ENCODE results near the gene ZBTB46. TPM values are rescaled to one million over a fixed set of nuclear protein-coding genes. Genes with fewer than 3 reads are reported as not detected.

Gene ZBTB46
- total RNA-seq, 2 experiments from 2014 or later: 0.10 TPM; not detected in 1

DNA sequence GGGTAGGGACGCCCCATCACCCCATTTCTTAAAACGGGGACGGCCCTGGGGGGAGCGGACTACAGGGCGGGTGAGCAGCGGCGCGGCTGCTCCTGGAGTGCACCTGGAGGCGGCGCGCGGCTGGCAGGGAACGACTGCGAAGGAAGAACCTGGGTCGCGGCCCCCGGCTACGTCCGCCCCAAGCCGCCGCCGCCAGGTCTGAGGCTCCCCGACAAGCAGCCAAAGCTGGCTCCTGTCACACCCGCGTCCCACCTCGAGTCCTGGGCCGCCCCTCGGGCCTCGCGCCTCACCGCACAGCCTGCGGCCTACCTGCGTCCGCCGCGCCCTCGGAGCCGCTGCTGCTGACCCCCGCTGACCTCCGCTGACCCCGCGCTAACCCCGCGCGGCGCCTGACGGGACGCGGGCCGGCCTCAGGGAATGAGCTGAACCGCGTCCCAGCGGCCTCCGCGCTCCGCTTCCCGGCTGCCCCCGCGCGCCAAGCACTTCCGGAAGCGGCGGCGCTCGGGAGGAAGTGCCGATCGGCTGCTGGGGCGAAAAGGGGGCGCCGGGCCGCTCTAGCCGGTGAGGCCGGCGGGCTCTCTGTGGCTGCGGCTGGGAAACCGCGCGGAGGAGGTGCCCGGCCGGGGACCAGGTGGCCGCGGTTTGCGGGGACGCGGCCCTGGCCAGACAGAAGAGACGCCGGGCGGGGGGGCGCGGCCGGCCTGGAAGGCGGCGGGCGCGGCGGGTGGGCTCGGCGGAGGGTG, 123.3 kb downstream of the ZBTB46 start, which contains the start of the genes ARFRP1 and ZGPAT:
Gene ARFRP1, minus strand, starts transcription at position 419 of the 743 bp plus-strand sequence. CDS start 885 bp downstream, outside the sequence.
Gene ZGPAT, plus strand, starts transcription at position 482 of the 743 bp plus-strand sequence. CDS start 542 bp downstream, outside the sequence.
- peak; percentile 90 for DNase-seq
- peak within 1 kb of the TSS; percentile 81 for H3K27ac Mint-ChIP-seq
- ChIA-PET POLR2A (interaction anchor here (0.6 to 2.2 kb wide), 20 partner anchors 9 to 356 kb away, joined by 3 to 19 read pairs (median 4); partner anchors contain the start of genes GMEB2, LIME1, RTEL1 and SLC2A4RG), CTCF (interaction anchor here (0.6 to 4.2 kb wide), 28 partner anchors 8 to 350 kb away, joined by 3 to 70 read pairs (median 4); partner anchors contain the start of genes GMEB2, LIME1, RTEL1 and SAMD10)
- peak within 1 kb of the TSS; percentile 90 for H3K4me3 Mint-ChIP-seq
- H3K27me3 Mint-ChIP-seq (ENCODE audit: low read depth): no peaks in the 10 kb centered on the region
- H3K9me3 Mint-ChIP-seq (ENCODE audit: insufficient read depth): no peaks in the 10 kb centered on the region
- H3K4me1 Mint-ChIP-seq (ENCODE audit: low read depth): peaks cover 44% of the 10 kb centered on the region
- peaks cover 65% of the 10 kb centered on the region for H3K36me3 Mint-ChIP-seq (ENCODE audit: low read depth)
- ATAC-seq: peak; percentile 81

DNA sequence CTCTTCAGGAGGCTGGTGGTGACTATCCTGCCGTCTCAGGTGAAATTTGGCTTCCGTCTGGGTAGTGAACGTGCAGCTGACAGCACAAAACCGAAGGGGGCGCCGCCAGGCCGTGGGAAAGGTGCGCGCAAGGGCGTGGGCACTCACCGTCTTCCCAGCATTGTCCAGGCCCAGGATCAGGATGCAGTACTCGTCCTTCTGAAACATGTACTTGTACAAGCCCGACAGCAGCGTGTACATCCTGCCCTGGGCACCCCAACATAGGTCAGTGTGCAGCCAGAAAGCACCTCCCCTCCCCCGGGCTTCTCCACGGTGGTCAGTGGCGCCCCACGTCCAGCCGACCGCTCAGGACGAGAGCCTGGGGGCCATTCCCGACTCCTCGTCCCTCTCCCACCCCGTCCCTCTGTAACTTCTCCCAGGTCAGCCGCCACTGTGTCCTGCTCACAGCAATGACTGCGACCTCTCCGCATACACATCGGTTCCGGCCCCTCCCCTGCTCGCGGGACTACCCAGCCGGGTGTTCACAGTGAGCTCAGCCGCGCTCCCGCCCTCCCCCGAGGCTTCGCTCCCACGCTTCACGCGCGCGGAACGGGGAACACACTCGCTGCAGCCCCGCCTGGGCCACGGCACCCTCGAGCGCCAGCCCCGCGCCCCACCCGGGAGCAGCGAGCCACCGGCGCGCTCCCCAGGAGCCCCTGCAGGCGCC, 124.1 kb downstream of the ZBTB46 start:
- peaks cover 38% of the 10 kb centered on the region for H3K4me1 Mint-ChIP-seq (ENCODE audit: low read depth)
- peak overlapping the region; percentile 81 for H3K27ac Mint-ChIP-seq
- no peaks in the 10 kb centered on the region for H3K9me3 Mint-ChIP-seq (ENCODE audit: insufficient read depth)
- ChIA-PET CTCF (interaction anchor here (0.6 to 4.2 kb wide), 25 partner anchors 8 to 351 kb away, joined by 3 to 70 read pairs (median 5); partner anchors contain the start of genes LIME1, RTEL1, SAMD10 and SLC2A4RG), POLR2A (interaction anchor here (0.6 to 2.2 kb wide), 12 partner anchors 9 to 262 kb away, joined by 3 to 19 read pairs (median 4); partner anchors contain the start of genes LIME1, RTEL1, SLC2A4RG and TPD52L2)
- no peaks in the 10 kb centered on the region for H3K27me3 Mint-ChIP-seq (ENCODE audit: low read depth)
- peaks cover 58% of the 10 kb centered on the region for H3K36me3 Mint-ChIP-seq (ENCODE audit: low read depth)
- DNase-seq: peak; percentile 76
- peak; percentile 62 for ATAC-seq
- peak overlapping the region; percentile 90 for H3K4me3 Mint-ChIP-seq

DNA sequence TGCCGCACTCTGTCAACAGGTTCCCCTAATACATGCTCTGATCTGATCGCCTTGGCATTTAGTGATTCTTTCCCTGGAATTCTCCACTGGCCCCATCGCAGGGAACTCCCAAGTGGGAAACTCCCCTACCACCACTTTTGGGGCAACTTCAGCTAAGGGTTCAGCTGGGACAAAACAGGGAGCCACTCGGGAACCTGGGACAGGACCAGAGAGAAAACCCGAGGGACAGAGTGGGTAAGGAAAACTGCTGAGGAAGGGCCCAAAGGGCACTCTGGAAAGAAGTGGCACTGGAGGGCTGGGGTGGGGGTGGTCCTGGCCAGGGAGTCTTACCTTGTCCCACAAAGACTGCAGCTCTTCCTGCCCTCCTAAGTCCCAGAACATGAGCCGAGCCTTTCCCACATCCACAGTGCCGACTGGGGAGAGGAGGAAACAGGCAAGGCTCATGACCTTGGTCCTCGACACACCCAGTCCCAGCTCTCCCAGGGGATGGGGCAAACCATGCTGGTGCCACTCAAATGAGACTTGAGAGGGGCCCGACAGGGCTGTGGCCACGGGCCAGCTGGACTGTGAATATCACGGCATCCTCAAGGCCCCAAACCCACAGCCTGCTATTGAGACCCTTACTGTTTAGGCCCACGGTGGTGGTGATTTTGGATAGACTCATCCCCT, 124.9 kb downstream of the ZBTB46 start:
- ATAC-seq: no peak
- POLR2A ChIA-PET: interaction anchor here (1.3 kb wide), 1 partner anchor 159 kb away, joined by 4 read pairs; the partner anchor contains the start of gene TPD52L2
- peaks cover 36% of the 10 kb centered on the region for H3K4me1 Mint-ChIP-seq (ENCODE audit: low read depth)

DNA sequence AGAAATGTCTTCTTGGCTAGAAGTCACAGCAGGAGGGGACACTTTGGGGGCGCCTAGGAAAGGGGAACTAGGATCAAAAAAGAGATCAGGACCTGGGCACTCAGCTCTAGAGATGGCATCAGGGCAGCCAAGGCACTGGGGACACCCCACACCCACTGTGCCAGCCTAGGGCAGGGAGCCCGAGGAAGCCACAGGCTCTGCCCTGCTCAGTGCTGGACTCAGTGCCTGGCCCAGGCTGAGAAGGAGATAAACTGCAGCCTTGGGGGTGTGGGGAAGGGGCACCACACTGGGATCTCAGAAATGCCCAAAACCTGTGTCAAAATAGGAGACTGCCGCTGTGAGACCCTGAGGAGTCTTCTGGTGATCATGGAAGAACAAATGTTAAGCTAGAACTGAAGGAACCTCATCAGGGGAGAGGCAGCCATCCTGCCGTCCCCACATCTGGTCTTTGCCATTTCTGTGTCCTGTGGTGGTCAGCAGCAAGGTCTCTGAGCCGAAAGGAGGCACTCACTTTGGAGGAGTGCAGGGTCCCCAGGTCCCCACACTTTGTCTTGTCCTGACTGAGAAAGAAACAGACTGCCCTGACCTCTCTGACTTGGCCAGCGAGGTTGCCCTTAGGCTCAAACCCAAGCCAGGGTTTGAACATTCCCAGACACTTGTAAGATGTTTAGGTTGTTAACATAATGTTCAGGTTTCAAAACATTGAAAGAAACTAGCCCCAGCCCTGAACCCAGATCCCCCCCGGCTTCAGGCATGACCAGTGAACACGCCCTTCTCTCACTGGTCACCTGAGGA, 125.6 kb downstream of the ZBTB46 start:
- H3K9me3 Mint-ChIP-seq (ENCODE audit: insufficient read depth): no peaks in the 10 kb centered on the region
- no peak for DNase-seq
- no peak overlapping the region for H3K27ac Mint-ChIP-seq
- POLR2A ChIA-PET: no interaction called here
- no peak for ATAC-seq
- H3K36me3 Mint-ChIP-seq (ENCODE audit: low read depth): peaks cover 42% of the 10 kb centered on the region
- H3K27me3 Mint-ChIP-seq (ENCODE audit: low read depth): no peaks in the 10 kb centered on the region
- H3K4me1 Mint-ChIP-seq (ENCODE audit: low read depth): peaks cover 29% of the 10 kb centered on the region
- peak overlapping the region; percentile 90 for H3K4me3 Mint-ChIP-seq
- CTCF ChIA-PET: interaction anchor here (1.4 to 4.2 kb wide), 4 partner anchors 32 to 159 kb away, joined by 5 to 70 read pairs (median 30); partner anchors contain the start of genes LIME1, SLC2A4RG and TPD52L2

More for the DNA sequence above, 124.9 kb downstream of the ZBTB46 start:
- DNase-seq: no peak
- peaks cover 49% of the 10 kb centered on the region for H3K36me3 Mint-ChIP-seq (ENCODE audit: low read depth)
- H3K4me3 Mint-ChIP-seq: peak overlapping the region; percentile 90
- CTCF ChIA-PET: interaction anchor here (0.6 to 4.2 kb wide), 5 partner anchors 27 to 158 kb away, joined by 3 to 70 read pairs (median 15); partner anchors contain the start of genes LIME1, SLC2A4RG and TPD52L2
- no peaks in the 10 kb centered on the region for H3K9me3 Mint-ChIP-seq (ENCODE audit: insufficient read depth)
- no peaks in the 10 kb centered on the region for H3K27me3 Mint-ChIP-seq (ENCODE audit: low read depth)
- H3K27ac Mint-ChIP-seq: peak overlapping the region; percentile 81

DNA sequence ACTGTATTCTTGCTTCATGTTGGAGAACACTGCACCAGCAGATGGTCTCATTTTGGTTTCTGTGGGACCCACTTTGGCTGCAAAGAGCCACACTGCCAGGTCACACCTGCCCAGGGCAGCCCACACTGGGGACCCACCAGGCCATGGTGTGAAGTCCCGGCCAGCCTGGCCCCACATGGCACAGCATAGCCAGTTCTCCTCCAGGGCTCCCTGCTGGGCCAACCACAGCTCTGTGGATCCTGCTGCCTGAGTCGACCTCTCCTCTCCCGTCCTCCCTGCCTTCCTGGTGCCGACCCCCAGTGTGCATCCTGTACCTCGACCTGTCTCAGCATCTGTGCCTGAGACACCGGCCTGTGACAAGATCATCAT, 126.3 kb downstream of the ZBTB46 start:
- no peak overlapping the region for H3K27ac Mint-ChIP-seq
- H3K4me1 Mint-ChIP-seq (ENCODE audit: low read depth): peaks cover 25% of the 10 kb centered on the region
- CTCF ChIA-PET: interaction anchor here (1.3 kb wide), 1 partner anchor 82 kb away, joined by 3 read pairs; no protein-coding TSS in a partner anchor
- POLR2A ChIA-PET: interaction anchor here (1.3 kb wide), 1 partner anchor 9 kb away, joined by 3 read pairs; no protein-coding TSS in a partner anchor
- ATAC-seq (no peak), DNase-seq (no peak)
- H3K9me3 Mint-ChIP-seq (ENCODE audit: insufficient read depth): no peaks in the 10 kb centered on the region
- H3K36me3 Mint-ChIP-seq (ENCODE audit: low read depth): peaks cover 40% of the 10 kb centered on the region
- H3K27me3 Mint-ChIP-seq (ENCODE audit: low read depth): no peaks in the 10 kb centered on the region
- H3K4me3 Mint-ChIP-seq: no peak overlapping the region

DNA sequence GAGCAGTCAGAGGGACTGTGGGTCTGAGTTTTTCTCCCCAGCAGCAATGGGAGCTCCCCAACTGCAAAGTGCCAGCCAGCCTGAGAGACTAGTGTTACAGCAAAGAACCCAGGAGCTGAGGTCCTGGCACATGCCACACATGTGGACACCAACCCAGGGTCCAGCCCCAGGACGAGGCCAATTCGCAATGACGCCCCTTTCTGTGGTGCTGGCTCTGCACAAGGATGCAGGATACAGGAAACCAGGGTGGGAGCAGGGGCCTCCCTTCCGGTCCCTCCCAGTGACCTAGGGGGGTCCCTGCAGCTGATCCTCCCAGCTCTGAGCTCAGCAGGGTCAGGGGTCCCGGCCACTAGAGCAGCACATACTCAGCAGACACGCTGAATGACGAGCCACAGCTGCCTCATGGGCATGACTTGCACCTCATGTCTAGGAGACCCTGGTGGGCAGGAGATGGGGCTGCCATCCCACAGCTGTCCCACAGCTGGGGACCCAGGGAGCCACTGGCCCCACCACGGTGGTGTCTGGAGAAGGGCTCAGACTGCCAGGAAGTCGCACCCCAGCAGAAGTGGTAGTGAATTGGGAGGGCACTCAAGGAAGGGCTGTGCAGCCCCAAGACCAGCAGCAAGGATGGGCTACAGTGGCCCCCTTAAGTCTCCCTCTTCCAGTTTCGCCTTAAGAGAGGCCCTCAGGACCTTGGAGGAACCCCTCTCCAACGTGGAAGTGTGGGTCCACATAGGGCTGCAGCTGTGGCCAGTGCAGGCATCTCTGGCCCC, 126.9 kb downstream of the ZBTB46 start:
- no peak overlapping the region for H3K27ac Mint-ChIP-seq
- no peaks in the 10 kb centered on the region for H3K27me3 Mint-ChIP-seq (ENCODE audit: low read depth)
- peaks cover 20% of the 10 kb centered on the region for H3K4me1 Mint-ChIP-seq (ENCODE audit: low read depth)
- peaks cover 36% of the 10 kb centered on the region for H3K36me3 Mint-ChIP-seq (ENCODE audit: low read depth)
- H3K4me3 Mint-ChIP-seq: no peak overlapping the region
- POLR2A ChIA-PET: interaction anchor here (1.3 kb wide), 1 partner anchor 9 kb away, joined by 3 read pairs; no protein-coding TSS in a partner anchor
- no peak for DNase-seq
- no peaks in the 10 kb centered on the region for H3K9me3 Mint-ChIP-seq (ENCODE audit: insufficient read depth)
- ATAC-seq: no peak
- CTCF ChIA-PET: interaction anchor here (1.3 kb wide), 1 partner anchor 82 kb away, joined by 3 read pairs; no protein-coding TSS in a partner anchor

DNA sequence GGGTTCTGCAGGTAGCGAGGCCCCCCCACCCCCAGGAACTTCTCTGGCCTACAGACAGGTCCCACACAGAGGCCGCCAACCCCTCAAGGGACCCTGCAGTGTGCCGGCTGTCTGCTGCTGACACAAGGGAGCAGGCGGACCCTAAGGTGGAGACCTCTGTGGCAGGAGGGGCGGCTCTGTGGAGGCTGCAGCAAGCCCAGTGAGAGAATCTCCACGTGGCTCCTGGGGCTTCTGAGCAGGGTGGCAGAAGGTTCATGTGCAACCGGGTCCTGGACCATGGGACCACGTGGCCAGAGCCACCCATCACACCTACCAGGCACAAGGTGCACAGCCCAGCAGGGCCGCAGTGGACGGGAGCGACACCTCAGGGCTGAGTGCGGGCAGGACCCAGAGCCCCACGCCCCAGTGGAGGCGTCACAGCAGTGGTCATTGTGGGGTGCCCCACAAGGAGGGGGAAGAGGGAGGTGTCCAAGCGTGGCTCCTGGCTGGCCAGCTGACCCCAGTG, 127.5 kb downstream of the ZBTB46 start:
- no peaks in the 10 kb centered on the region for H3K27me3 Mint-ChIP-seq (ENCODE audit: low read depth)
- no peaks in the 10 kb centered on the region for H3K9me3 Mint-ChIP-seq (ENCODE audit: insufficient read depth)
- H3K4me1 Mint-ChIP-seq (ENCODE audit: low read depth): peaks cover 14% of the 10 kb centered on the region
- DNase-seq (no peak), ATAC-seq (no peak)
- no peak overlapping the region for H3K4me3 Mint-ChIP-seq
- POLR2A ChIA-PET: interaction anchor here (1.3 kb wide), 1 partner anchor 8 kb away, joined by 3 read pairs; no protein-coding TSS in a partner anchor
- CTCF ChIA-PET: interaction anchor here (1.3 kb wide), 1 partner anchor 83 kb away, joined by 3 read pairs; no protein-coding TSS in a partner anchor
- peaks cover 29% of the 10 kb centered on the region for H3K36me3 Mint-ChIP-seq (ENCODE audit: low read depth)
- H3K27ac Mint-ChIP-seq: no peak overlapping the region

DNA sequence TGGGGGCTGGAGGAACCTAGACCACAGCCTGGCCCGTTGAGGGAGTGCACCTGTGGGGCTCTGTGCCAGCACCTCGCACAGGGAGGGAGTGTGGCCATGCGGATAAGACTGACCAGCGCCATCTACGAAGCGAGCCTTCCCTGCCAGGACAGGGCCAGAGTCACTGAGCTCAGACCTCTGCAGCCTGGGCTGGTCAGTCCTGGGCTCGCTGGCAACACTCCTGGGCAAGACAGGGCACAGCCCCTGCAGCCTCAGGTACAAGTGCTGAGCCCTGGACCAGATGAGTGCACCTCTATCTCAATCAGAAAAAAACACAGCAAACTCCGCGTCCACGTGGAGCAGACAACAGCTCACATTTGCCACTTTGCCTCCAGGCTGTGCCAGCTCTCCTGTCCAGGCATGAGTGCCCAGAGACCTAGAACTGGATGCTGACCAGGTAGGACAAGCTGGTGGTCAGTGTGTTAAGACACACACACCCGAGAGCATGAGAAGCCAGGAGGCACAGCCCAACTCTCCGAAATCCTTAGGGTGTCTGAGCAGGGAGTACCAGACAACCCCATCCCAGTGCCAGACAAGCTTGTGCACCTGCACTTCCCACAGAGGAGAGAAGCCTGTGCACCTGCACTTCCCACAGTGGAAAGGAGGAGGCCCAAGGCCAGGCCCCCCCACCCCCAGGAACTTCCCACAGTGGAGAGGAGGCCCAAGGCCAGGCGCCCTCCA, 128.2 kb downstream of the ZBTB46 start:
- Mint-ChIP-seq H3K36me3 (ENCODE audit: low read depth) (peaks cover 27% of the 10 kb centered on the region), H3K4me1 (ENCODE audit: low read depth) (peaks cover 12% of the 10 kb centered on the region), H3K27me3 (ENCODE audit: low read depth) (no peaks in the 10 kb centered on the region), H3K27ac (no peak overlapping the region), H3K4me3 (no peak overlapping the region), H3K9me3 (ENCODE audit: insufficient read depth) (no peaks in the 10 kb centered on the region)
- ATAC-seq: no peak
- POLR2A ChIA-PET: no interaction called here
- no peak for DNase-seq
- CTCF ChIA-PET: no interaction called here

DNA sequence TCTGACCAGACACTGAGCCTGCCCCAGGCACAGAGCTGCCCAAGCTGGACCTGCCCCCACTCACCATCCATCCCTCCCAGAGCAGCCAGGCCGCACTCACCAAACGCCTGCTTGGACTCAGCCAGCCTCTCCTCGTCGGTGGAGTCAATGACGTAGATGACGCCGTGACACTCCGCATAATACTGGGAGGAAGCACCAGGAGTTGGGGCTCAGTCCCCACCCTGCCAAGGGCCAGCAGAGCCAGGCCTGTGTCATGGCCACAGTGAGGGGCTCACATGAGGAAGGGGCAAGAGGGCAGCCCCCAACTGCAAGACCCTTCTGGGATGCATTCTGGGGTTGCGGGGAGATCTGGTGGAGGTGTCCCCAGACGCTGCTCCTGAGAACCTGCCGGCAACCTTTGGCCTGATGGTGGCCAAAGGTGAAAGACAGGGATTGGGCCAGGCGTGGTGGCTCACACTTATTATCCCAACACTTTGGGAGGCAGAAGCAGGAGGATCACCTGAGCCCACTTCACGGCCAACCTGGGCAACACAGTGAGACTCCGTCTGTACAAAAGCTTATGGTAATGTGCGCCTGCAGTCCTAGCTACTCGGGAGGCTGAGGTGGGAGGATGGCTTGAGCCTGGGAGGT, 128.9 kb downstream of the ZBTB46 start:
- no peak overlapping the region for H3K27ac Mint-ChIP-seq
- H3K27me3 Mint-ChIP-seq (ENCODE audit: low read depth): no peaks in the 10 kb centered on the region
- H3K4me1 Mint-ChIP-seq (ENCODE audit: low read depth): peaks cover 16% of the 10 kb centered on the region
- H3K9me3 Mint-ChIP-seq (ENCODE audit: insufficient read depth): no peaks in the 10 kb centered on the region
- CTCF ChIA-PET: no interaction called here
- POLR2A ChIA-PET: no interaction called here
- no peak for DNase-seq
- H3K36me3 Mint-ChIP-seq (ENCODE audit: low read depth): peaks cover 27% of the 10 kb centered on the region
- H3K4me3 Mint-ChIP-seq: no peak overlapping the region
- no peak for ATAC-seq

Measured in activated CD8-positive, alpha-beta T cell treated with anti-CD3 and anti-CD28 coated beads, Interleukin-2, amount 10 ng/mL, durations not matched to agents 7 days and 5 days (primary cell).